Fibroblast of pulmonary artery (primary cell): Measurements from ENCODE around the gene PCDH9.

Experiments
- DNase-seq: peaks from one replicate; pipeline ENCODE4 v3.0.0-alpha.2; 2010; ENCODE audit warnings: low read depth
- H3K4me3 ChIP-seq: replicated peaks from 2 replicates; pipeline ENCODE4 v1.5.1; 2011; ENCODE audit warnings: low read depth, mild to moderate bottlenecking, control low read depth, low read length, moderate library complexity
- CTCF ChIP-seq: IDR thresholded peaks from 2 replicates; pipeline ENCODE4 v1.5.1; 2011; ENCODE audit warnings: mild to moderate bottlenecking, control low read depth, low read length, inconsistent platforms; ENCODE audit errors: missing control alignments

PCDH9 gene

GRCh38 chr13:67210208-67210607, 19.9 kb downstream of the PCDH9 start:
- H3K4me3 ChIP-seq: no peak overlapping the region
- DNase-seq: no peak
- TF ChIP-seq CTCF: no peak

- no peak for TF ChIP-seq CTCF
- H3K4me3 ChIP-seq: no peak overlapping the region
- DNase-seq: no peak
These were observed 21.6 kb downstream of the PCDH9 start for GRCh38 chr13:67208552-67208951.

GRCh38 chr13:67204764-67205163, 25.4 kb downstream of the PCDH9 start:
- no peak for TF ChIP-seq CTCF
- no peak for DNase-seq

GRCh38 chr13:67200605-67201004, 29.5 kb downstream of the PCDH9 start:
- no peak for TF ChIP-seq CTCF
- DNase-seq: no peak

More at GRCh38 chr13:67204764-67205163, 25.4 kb downstream of the PCDH9 start:
- H3K4me3 ChIP-seq: no peak overlapping the region

GRCh38 chr13:67200183-67200582, 30.0 kb downstream of the PCDH9 start:
- no peak for TF ChIP-seq CTCF
- DNase-seq: no peak
- H3K4me3 ChIP-seq: no peak overlapping the region

More at GRCh38 chr13:67200605-67201004, 29.5 kb downstream of the PCDH9 start:
- H3K4me3 ChIP-seq: no peak overlapping the region

GRCh38 chr13:67197704-67198103, 32.4 kb downstream of the PCDH9 start:
- TF ChIP-seq CTCF: no peak
- no peak for DNase-seq

GRCh38 chr13:67193979-67194378, 36.2 kb downstream of the PCDH9 start:
- no peak for TF ChIP-seq CTCF
- H3K4me3 ChIP-seq: no peak overlapping the region
- no peak for DNase-seq

More at GRCh38 chr13:67197704-67198103, 32.4 kb downstream of the PCDH9 start:
- H3K4me3 ChIP-seq: no peak overlapping the region
